Measurements from ENCODE around the gene AP2B1.
"Not testable (repeated sequence)": the region's sequence is repeated elsewhere in the genome, so short reads cannot be mapped to it uniquely, and the experiment has no call there.

Gene AP2B1

GRCh38 chr17:35645923-35646322 is 58.8 kb downstream of the AP2B1 start:
- DNase-seq, result no peak

- DNase-seq, result no peak
Observed at GRCh38 chr17:35651467-35651866, 64.3 kb downstream of the AP2B1 start.

GRCh38 chr17:35653619-35654361 is 66.7 kb downstream of the AP2B1 start:
- DNase-seq, result no peak

GRCh38 chr17:35655303-35655702 is 68.2 kb downstream of the AP2B1 start:
- no peak for DNase-seq

GRCh38 chr17:35660902-35661301 is 73.8 kb downstream of the AP2B1 start:
- DNase-seq, result no peak

- DNase-seq, result no peak
Observed at GRCh38 chr17:35664685-35665084, 77.6 kb downstream of the AP2B1 start.

- no peak for DNase-seq
Observed at GRCh38 chr17:35665662-35666061, 78.5 kb downstream of the AP2B1 start.

GRCh38 chr17:35666070-35666469 is 78.9 kb downstream of the AP2B1 start:
- DNase-seq, result no peak

GRCh38 chr17:35666967-35667532 is 79.9 kb downstream of the AP2B1 start:
- no peak for DNase-seq

- DNase-seq, result no peak
Observed at GRCh38 chr17:35668802-35669201, 81.7 kb downstream of the AP2B1 start.

GRCh38 chr17:35674552-35674951 is 87.4 kb downstream of the AP2B1 start:
- no peak for DNase-seq

GRCh38 chr17:35676441-35676840 is 89.3 kb downstream of the AP2B1 start:
- DNase-seq, result peak; percentile 53

- no peak for DNase-seq
Observed at GRCh38 chr17:35679007-35679682, 92.0 kb downstream of the AP2B1 start.

GRCh38 chr17:35683591-35683990 is 96.5 kb downstream of the AP2B1 start:
- no peak for DNase-seq

GRCh38 chr17:35684055-35684802 is 97.1 kb downstream of the AP2B1 start:
- DNase-seq, result peak; percentile 76

- DNase-seq, result no peak
Observed at GRCh38 chr17:35692512-35693210, 105.5 kb downstream of the AP2B1 start.

GRCh38 chr17:35693662-35694061 is 106.5 kb downstream of the AP2B1 start:
- no peak for DNase-seq

GRCh38 chr17:35694906-35695305 is 107.8 kb downstream of the AP2B1 start:
- DNase-seq, result no peak

GRCh38 chr17:35695613-35696012 is 108.5 kb downstream of the AP2B1 start:
- DNase-seq, result no peak

- no peak for DNase-seq
Observed at GRCh38 chr17:35698800-35699199, 111.7 kb downstream of the AP2B1 start.

- peak; percentile 17 for DNase-seq
Observed at GRCh38 chr17:35700150-35700549, 113.0 kb downstream of the AP2B1 start.

GRCh38 chr17:35701491-35701890 is 114.4 kb downstream of the AP2B1 start:
- no peak for DNase-seq

GRCh38 chr17:35703308-35703707 is 116.2 kb downstream of the AP2B1 start:
- DNase-seq, result not testable (repeated sequence)
